ENCODE data around the gene NPAS3.

NPAS3 gene

DNA sequence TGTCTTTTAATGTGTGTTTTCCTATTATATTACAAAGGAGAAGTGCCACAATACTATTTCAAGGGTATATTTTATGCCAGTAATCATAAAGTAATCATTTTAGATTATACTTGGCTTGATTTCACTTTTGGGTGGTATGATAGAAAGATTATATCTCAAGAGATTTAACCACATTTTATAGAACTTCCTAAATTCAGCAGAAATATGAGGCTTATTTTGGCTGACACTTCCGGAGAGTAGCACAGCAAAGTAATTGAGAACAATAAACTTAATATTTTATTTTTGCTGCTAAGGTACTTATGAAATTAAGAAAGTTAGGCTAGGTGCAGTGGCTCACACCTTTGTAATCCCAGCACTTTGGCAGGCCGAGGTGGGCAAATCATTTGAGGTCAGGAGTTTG is 319.1 kb downstream of the NPAS3 start:
- DNase-seq (ENCODE audit: low read depth), result no peak

GRCh38 chr14:33259764-33260163 is 321.1 kb downstream of the NPAS3 start:
- no peak for DNase-seq (ENCODE audit: low read depth)

GRCh38 chr14:33271216-33271615 is 332.5 kb downstream of the NPAS3 start:
- no peak for DNase-seq (ENCODE audit: low read depth)

DNA sequence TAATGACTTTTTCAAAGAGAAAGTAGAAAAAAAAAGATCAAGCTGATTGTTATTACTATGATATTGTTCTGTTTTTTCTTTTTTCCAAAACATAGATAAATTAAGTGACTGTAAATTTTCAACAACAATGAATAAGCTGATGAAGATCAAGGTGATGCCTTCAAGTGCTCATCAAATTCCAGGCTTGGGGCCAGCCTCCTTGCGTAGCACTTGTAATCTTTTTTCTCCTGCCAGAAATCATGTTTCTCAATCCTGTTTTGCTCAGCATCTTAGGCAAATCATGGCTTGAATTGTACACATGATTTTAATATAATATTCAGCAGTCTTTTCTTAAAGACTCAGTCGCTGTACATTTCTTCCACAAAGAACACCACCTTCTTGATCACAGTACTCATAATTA is 333.2 kb downstream of the NPAS3 start:
- no peak for DNase-seq (ENCODE audit: low read depth)

DNA sequence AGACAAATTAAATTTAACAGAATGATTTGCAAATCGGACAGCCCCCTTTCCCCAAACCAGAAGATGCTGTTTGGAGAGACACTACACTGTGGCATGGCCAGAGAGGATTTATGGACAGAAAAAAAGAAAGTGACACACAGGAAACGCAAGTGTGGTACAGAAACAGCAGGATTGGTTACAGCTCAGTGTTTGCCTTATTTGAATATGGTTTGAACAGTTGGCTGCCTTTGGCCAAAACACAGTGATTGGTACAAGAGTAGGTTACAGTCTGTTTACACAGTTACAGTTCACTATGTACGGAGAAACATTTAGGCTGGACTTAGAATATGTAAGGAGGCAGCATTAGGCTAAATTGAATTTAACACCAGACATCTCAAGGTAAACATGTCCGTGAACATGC is 335.3 kb downstream of the NPAS3 start:
- DNase-seq (ENCODE audit: low read depth), result no peak

DNA sequence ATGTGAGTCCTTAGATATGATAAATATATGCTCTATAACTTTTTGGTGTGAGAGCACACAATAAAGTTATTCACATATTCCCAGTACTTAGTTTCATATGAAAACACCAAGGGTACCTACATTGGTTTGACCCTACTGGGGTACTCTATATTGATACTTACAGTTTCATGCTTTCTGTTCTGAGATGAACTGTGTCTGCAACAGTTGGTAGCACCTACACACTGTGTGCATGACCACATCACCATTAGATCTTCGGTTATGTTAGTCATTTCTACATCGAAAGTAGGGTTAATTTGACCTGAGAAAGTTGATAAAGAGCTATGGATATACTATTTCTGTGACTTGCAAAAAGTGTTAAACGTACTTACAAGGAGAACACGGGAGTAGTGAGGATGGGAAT is 337.2 kb downstream of the NPAS3 start:
- no peak for DNase-seq (ENCODE audit: low read depth)

DNA sequence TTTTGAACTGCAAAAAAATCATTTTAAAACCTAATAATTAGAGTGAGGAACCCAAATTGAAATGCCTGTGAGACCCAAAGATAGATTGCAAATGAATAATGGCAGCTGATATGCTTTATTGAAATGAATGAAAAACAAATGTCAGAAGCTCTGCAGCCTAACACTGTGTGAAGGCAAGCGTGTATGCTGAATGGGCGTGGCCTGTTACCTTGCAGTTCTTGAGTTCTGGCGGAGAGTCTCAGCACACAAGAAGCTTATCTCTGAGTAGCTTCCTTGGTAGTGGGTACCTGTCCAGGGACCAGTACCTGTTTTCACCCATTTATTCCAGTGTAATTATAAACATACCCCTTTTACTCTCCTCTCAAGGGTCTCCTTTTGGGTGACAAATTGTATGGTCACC is 341.2 kb downstream of the NPAS3 start:
- no peak for DNase-seq (ENCODE audit: low read depth)

DNA sequence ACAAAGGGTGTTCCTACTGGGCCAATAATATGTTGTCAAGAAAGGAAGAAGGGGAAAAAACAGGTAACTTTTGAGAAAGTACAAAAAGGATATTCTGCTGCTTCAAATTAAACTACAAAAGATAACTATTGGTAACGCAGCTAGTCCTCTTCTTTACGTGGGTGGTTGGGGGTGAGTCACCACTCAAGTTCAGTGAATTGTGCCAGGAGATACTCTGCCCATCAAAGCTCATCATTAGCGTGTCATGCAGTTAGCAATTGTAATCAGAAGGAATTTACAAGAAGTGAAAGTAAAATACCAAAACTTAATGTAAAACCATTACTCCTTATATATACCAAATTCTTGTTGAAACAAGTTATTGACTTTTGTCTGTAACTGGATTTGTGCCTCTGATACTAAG is 342.0 kb downstream of the NPAS3 start:
- DNase-seq (ENCODE audit: low read depth), result no peak

DNA sequence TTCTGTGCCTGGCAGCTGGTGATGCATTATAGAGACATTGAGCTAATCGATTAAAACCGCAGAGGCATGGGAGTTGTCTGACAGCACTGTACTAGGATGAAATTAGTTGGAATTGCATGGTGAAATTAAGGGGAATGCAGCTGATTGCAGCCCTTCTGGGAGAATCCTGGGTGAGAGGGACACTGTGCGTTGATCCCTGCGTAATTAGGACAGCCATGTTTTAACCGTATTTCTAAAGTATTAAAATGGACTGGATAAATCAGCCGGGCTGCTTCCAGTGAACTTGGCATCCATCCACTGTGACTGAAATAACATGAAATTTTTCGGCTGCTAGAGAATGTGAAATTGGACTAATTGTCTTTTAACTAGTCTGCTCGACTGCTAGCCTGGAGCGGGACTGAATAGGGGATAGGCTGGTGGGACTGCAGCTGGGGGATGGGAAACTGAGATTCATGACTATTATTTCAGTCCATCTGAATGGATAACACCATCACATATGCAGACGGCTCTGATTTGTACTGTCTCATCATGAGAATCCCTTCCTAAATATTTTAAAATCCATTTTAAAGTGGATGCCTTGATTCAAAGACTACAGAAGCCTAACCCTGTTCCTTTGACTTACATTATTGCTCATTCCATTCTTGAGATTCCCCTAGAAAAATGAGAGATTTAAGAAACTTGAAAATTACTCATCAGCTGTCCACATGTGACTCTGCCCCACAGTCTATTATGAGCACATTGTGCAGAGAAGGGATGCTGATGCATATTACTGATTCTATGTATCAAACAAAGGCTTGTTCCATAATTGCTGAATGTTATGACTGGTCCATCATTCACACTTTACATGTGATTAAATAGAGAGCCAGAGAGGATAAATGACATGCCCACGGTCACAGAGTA is 343.9 kb downstream of the NPAS3 start:
- no peak for DNase-seq (ENCODE audit: low read depth)

DNA sequence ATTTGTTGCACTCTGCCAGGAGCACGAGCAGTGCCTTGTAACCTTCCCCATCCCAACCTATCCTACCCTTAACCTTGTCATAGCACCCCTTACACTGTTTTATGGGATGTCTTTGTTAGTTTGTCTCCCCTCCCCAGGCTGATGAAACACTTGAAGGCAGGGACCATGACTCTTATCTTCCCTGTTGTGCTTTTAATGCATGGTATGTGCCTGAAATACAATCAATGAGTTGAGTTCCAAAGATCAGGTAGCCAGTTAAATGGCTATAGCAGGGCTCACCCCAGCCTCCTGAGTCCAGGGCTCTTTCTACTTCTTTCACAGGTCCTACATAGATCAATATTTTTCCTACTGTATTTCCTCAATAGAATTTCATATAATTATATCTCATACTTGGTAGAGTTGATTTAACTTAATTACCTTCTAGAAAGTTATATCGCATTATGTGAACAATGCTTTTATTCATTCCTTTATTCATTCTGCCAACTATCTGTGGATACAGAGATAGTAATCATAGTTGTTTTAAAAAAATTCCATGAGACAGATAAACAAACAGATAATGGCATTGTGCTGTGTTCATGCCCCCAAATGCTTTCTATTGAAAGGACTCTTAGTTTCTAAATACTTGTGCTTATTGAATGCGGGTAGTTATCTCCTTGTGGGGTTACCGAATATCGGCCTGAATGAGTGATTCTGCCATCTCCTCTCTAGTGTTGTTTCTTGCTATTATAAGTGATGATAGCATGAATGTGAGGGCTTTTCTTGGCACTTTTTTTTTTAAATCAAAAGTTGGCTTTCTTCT is 347.4 kb downstream of the NPAS3 start:
- DNase-seq (ENCODE audit: low read depth), result no peak

DNA sequence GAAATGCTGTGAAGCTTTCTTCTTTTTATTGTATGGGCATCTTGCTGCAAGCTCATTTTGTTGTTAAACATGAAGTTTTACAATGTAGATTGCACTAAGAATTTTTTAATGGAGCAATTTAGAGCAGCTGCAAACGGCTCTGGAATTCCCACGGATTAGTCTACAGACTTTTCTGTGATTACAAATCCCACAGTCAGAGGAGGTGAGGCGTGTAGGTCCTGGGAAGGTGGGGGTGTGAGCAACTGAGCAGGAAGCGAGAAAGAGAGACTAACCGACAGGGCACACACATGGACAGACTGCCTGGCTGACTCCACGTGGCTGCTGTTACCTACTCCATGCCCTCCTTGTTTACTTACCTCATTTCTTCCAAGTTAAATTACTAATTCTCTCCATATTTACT is 348.5 kb downstream of the NPAS3 start:
- DNase-seq (ENCODE audit: low read depth), result no peak

GRCh38 chr14:33290641-33291040 is 352.0 kb downstream of the NPAS3 start:
- no peak for DNase-seq (ENCODE audit: low read depth)

DNA sequence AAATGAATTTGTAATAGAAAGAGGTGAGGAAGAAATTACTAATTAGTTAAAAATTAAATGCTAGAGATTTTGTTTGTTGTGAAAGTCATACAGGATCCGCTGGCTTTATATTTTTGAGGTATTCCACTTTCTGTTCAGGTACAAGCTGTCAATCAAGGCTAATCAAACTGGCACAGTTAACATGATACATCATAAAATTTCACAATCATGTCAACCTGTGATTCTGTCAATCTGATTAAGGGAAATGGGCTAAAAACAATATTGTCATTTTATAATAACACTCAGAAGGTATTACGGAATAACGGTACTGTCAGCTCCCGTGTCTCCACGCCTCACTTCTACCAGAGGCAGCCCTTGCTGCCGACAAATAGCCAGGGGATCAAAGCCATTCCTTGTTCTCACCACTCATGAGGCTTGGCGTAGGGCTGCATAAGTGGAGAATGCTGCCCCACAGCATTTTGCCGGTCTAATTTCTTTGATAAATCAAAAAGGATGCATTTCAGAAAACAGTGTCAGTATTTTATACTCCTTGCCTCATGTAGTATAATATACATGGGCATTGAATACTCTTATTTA is 352.9 kb downstream of the NPAS3 start:
- no peak for DNase-seq (ENCODE audit: low read depth)

DNA sequence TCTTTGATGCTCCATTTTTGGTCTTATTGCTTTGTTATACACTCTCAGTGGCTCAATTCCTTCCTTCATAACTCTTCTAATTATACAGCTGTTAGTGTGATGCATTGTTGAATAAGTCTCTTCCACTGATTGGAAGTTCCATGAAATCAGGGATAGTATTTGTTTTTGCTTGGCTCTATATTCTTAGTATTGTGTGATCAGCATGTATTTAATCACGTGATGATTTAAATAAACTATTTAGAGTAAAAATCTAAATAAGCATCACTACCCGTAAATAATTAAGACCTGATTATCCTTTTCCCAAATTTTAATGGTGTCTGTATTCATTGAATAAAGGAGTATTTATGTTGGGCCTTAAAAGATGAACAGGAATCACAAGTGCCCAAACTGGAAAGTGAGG is 355.7 kb downstream of the NPAS3 start:
- no peak for DNase-seq (ENCODE audit: low read depth)

GRCh38 chr14:33297565-33297964 is 358.9 kb downstream of the NPAS3 start:
- DNase-seq (ENCODE audit: low read depth), result no peak

- no peak for DNase-seq (ENCODE audit: low read depth)
These were observed 369.1 kb downstream of the NPAS3 start for GRCh38 chr14:33307691-33308251.

DNA sequence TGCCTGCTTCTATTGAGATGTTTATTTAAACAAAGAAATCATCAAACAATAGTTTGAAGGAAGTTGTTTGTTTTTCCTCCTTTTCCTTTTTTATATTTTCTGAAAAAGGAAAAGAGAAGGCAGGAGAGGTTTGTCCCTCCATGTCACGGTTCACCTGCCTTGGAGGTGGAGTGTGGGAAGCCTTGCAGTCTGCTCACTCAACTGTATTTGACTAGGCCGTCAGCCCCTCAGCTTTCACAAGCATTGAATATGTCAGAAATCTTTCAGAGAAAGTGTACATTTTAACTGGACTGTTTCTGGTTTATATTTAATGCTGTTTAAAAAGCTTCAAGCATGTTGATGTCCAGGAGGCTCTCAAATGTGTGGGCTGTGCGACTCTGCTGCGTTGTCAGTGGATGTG is 370.4 kb downstream of the NPAS3 start:
- DNase-seq (ENCODE audit: low read depth), result no peak

DNA sequence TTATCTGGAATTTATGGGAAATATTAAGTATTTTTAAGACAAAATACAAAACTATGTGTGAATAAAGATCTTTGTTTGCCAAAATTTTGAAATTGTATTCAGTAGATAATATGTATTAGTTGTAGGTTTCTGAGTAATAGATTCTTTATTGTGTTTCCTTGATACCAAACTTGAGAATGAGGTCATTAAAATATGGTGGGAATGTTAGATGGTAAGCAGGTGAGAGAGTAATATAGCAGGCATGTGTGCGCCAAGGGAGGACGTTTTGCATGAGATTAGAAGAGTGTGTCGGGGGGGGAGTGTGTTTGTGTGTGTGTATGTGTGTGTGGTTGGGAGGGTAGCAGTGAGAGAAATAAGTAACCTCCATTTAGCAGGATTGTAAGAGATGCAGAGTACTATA is 376.5 kb downstream of the NPAS3 start:
- DNase-seq (ENCODE audit: low read depth), result no peak

- no peak for DNase-seq (ENCODE audit: low read depth)
These were observed 377.0 kb downstream of the NPAS3 start for GRCh38 chr14:33315721-33316120.

DNA sequence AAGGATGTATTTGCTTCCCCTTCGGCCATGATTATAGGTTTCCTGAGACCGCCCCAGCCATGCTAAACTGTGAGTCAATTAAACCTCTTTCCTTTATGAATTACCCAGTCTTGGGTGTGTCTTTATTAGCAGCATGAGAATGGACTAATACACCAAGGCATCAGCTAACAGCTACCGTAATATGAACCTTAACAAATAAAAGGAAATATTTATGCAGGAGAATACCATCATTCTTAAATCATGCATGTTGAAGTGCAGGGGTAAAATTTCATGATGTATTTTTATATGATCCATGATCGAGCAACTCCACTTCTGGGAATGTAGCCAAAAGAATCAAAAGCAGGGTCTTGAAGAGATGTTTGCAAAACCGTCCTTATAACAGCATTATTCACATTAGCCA is 379.0 kb downstream of the NPAS3 start:
- DNase-seq (ENCODE audit: low read depth), result no peak

- DNase-seq (ENCODE audit: low read depth), result no peak
These were observed 385.3 kb downstream of the NPAS3 start for GRCh38 chr14:33323979-33324378.

DNA sequence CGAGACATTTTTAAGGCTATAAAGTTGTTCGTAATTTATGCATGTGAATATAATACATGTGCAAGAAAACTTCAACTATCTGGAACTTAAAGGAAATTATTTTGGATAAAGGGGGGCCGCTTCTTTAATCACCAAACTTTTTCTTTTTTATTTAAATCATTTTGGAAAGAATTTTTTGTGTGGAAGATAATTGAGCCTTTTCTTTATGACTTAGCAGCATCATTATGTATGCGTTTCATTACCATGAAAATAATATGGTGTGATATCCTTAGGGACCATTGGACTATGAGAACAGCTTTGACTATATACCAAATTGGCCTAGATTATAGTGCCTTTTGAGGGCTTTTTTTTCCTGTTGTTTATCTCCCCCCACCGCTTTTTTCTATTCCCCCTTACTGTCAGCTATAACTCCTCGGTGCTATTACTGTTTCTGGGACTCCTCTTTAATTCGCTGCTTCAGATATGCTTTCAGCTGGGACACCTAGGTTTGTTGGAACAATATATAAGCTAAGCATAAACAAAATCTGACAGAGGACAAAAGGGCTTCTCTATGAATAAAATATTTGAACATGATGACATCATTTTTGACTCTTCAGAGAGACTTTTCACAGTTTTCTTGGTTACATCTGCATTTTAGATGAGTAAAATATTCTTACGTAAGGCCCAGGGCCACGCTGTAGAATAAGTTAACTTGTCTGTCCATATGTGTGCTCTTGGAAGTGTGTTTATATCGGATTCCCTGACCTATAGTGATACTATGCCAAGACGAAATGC is 392.7 kb downstream of the NPAS3 start:
- DNase-seq (ENCODE audit: low read depth), result no peak
